ENCODE results near the gene TFPT.

TFPT gene

GRCh38 chr19:54069470-54069869 is 46.0 kb downstream of the TFPT start:
- no peak for DNase-seq (ENCODE audit: low read depth)
- TF ChIP-seq CTCF (IDR thresholded peaks at IDR 0.05; ENCODE audit: insufficient read depth, low read depth, low read length, missing control alignments), result no peak
- no peak overlapping the region for H3K4me3 ChIP-seq (ENCODE audit: low read length)

GRCh38 chr19:54063350-54064116 is 51.9 kb downstream of the TFPT start, which contains the start of gene VSTM1:
Gene VSTM1 (minus strand): TSS chr19:54063897. CDS start chr19:54063777, 120 bp downstream.
- H3K4me3 ChIP-seq (ENCODE audit: low read length), result no peak within 1 kb of the TSS
- DNase-seq (ENCODE audit: low read depth), result no peak
- no peak for TF ChIP-seq CTCF (IDR thresholded peaks at IDR 0.05; ENCODE audit: insufficient read depth, low read depth, low read length, missing control alignments)

DNA sequence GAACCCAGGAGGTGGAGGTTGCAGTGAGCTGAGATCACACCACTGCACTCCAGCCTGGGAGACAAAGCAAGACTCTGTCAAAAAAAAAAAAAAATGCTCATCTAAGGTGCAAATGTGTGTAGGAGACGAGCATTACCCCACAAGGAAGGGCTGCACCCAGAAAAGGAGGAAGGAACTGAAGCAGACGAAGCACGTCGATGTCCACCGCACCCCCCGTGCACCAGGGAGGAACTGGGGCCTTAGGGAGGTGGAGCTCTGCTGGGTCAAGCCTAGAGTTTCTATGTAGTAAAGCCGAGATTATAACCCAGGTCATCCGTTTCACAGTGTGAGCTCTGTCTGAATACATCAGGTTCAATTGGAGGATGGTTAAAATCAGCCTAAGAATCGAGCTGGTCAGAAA is 52.8 kb downstream of the TFPT start:
- DNase-seq (ENCODE audit: low read depth), result no peak
- no peak overlapping the region for H3K4me3 ChIP-seq (ENCODE audit: low read length)
- no peak for TF ChIP-seq CTCF (IDR thresholded peaks at IDR 0.05; ENCODE audit: insufficient read depth, low read depth, low read length, missing control alignments)

Data from epithelial cell of esophagus (primary cell).